Measurements from ENCODE around the gene KNSTRN.

DNA sequence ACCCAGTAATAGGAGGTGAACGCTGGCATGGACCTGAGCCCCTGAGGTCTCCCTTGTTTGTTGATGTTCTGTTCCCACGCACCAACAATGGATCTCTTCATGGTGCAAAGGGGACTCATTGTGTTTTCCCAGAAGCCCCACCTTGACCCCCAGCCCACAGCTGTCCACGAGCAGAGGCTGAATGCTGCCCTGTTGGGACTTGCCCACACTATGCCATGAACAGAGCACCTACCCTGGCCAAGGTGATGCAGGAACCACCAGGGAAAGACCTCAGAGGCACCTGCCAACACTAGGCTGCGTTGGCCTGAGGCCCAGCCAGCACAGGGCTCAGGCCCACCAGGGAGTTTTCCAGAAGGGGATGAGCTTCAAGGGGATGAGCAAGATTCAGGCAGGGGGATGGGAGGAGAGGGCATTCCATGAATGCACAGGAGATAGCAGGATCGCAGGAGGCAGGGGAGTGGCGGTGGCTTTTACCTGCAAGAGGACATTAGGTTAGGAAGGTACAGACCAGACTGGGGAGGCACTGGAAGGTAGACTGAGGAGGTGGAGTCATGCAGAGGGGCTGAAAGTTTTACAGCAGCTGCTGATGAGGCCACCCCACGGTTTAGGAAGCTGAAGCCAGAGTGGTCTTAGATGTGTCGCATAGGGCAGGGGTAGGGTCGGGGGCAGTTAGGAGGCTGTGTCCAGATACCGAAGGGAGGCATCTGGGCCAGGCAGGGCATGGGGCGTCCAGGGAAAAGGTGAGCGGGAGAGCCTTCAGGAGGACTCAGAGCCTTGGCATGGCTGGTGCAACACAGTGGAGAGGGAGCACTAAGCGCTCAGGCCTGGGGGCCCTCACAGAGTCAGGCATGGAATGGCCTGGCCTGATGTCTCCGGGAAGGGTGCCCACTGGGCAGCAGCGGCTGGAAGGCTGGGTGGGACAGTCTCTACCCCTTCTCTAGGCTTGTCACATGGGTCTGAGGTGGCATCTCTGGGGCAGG is 35.7 kb upstream of the KNSTRN start:
- TF ChIP-seq, protein P1, sequence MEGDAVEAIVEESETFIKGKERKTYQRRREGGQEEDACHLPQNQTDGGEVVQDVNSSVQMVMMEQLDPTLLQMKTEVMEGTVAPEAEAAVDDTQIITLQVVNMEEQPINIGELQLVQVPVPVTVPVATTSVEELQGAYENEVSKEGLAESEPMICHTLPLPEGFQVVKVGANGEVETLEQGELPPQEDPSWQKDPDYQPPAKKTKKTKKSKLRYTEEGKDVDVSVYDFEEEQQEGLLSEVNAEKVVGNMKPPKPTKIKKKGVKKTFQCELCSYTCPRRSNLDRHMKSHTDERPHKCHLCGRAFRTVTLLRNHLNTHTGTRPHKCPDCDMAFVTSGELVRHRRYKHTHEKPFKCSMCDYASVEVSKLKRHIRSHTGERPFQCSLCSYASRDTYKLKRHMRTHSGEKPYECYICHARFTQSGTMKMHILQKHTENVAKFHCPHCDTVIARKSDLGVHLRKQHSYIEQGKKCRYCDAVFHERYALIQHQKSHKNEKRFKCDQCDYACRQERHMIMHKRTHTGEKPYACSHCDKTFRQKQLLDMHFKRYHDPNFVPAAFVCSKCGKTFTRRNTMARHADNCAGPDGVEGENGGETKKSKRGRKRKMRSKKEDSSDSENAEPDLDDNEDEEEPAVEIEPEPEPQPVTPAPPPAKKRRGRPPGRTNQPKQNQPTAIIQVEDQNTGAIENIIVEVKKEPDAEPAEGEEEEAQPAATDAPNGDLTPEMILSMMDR (IDR thresholded peaks at IDR 0.05 in 8 of 11, conservative IDR thresholded peaks at IDR 0.05 in 3 of 11), result no peak
- TF ChIP-seq POLR2A (IDR thresholded peaks at IDR 0.05) (no peak), POLR2AphosphoS5 (IDR thresholded peaks at IDR 0.05) (no peak)

Data from spleen (tissue), 7 donors.